ENCODE results near the gene DTWD2. TPM values are rescaled to one million over a fixed set of nuclear protein-coding genes. Genes with fewer than 3 reads are reported as not detected.
A peak's percentile ranks its signal among the peaks of the same experiment; 100 is the strongest.

The DTWD2 gene
- total RNA-seq, 2 experiments from 2014 or later = 5.4 to 6.7 TPM

- H3K27me3 Mint-ChIP-seq = no peaks in the 10 kb centered on the region
- H3K4me1 Mint-ChIP-seq (ENCODE audit: low read depth) = peaks cover 31% of the 10 kb centered on the region
- no peak for TF ChIP-seq CTCF (IDR thresholded peaks at IDR 0.05)
- intact Hi-C loops (cut with micrococcal nuclease) = no loop called here
- peak overlapping the region; percentile 2 for H3K27ac Mint-ChIP-seq
- no peaks in the 10 kb centered on the region for H3K9me3 Mint-ChIP-seq
- ChIA-PET CTCF (interaction anchor here (1.2 to 4.4 kb wide), 4 partner anchors 11 to 402 kb away, joined by 4 to 28 read pairs (median 6); partner anchors contain the start of gene DTWD2), POLR2A (interaction anchor here (1.4 kb wide), 1 partner anchor 44 kb away, joined by 6 read pairs; the partner anchor contains the start of gene DTWD2)
- no peak for DNase-seq
- no peak for ATAC-seq
- no peak overlapping the region for H3K4me3 Mint-ChIP-seq
- H3K36me3 Mint-ChIP-seq (ENCODE audit: low read depth) = no peaks in the 10 kb centered on the region
Measured at GRCh38 chr5:119032656-119033055, 44.3 kb upstream of the DTWD2 start.

- ChIA-PET POLR2A (interaction anchor here (1.4 kb wide), 1 partner anchor 43 kb away, joined by 6 read pairs; the partner anchor contains the start of gene DTWD2), CTCF (interaction anchor here (1.4 to 4.4 kb wide), 3 partner anchors 44 to 403 kb away, joined by 4 to 28 read pairs (median 6); partner anchors contain the start of gene DTWD2)
- Mint-ChIP-seq H3K36me3 (ENCODE audit: low read depth) (no peaks in the 10 kb centered on the region), H3K4me1 (ENCODE audit: low read depth) (peaks cover 31% of the 10 kb centered on the region), H3K9me3 (no peaks in the 10 kb centered on the region), H3K27ac (peak overlapping the region; percentile 91), H3K27me3 (no peaks in the 10 kb centered on the region), H3K4me3 (peak overlapping the region; percentile 28)
- TF ChIP-seq CTCF (IDR thresholded peaks at IDR 0.05) = no peak
- peak; percentile 53 for DNase-seq
- intact Hi-C loops (cut with micrococcal nuclease) = loop anchor here (1.0 kb wide), 2 partner anchors 47 to 365 kb away; no protein-coding TSS in a partner anchor
- peak; percentile 64 for ATAC-seq
Measured at GRCh38 chr5:119031905-119032304, 43.6 kb upstream of the DTWD2 start.

- ChIA-PET POLR2A (interaction anchor here (1.3 kb wide), 1 partner anchor 43 kb away, joined by 4 read pairs; the partner anchor contains the start of gene DTWD2), CTCF (interaction anchor here (0.8 to 4.4 kb wide), 3 partner anchors 10 to 404 kb away, joined by 3 to 28 read pairs (median 3); no protein-coding TSS in a partner anchor)
- no peaks in the 10 kb centered on the region for H3K27me3 Mint-ChIP-seq
- H3K9me3 Mint-ChIP-seq = no peaks in the 10 kb centered on the region
- H3K4me3 Mint-ChIP-seq = peak overlapping the region; percentile 28
- H3K36me3 Mint-ChIP-seq (ENCODE audit: low read depth) = no peaks in the 10 kb centered on the region
- peak; percentile 72 for ATAC-seq
- intact Hi-C loops (cut with micrococcal nuclease) = loop anchor here (1.0 kb wide), 2 partner anchors 48 to 366 kb away; no protein-coding TSS in a partner anchor
- no peak for DNase-seq
- peaks cover 30% of the 10 kb centered on the region for H3K4me1 Mint-ChIP-seq (ENCODE audit: low read depth)
- TF ChIP-seq CTCF (IDR thresholded peaks at IDR 0.05) = no peak
- H3K27ac Mint-ChIP-seq = peak overlapping the region; percentile 91
Measured at GRCh38 chr5:119031011-119031886, 42.9 kb upstream of the DTWD2 start.

- intact Hi-C loops (cut with micrococcal nuclease) = no loop called here
- DNase-seq (no peak), ATAC-seq (no peak)
- ChIA-PET CTCF (interaction anchor here (4.4 kb wide), 1 partner anchor 383 kb away, joined by 28 read pairs; no protein-coding TSS in a partner anchor), POLR2A (no interaction called here)
- no peak for TF ChIP-seq CTCF (IDR thresholded peaks at IDR 0.05)
- no peaks in the 10 kb centered on the region for H3K36me3 Mint-ChIP-seq (ENCODE audit: low read depth)
- no peak overlapping the region for H3K4me3 Mint-ChIP-seq
- no peaks in the 10 kb centered on the region for H3K27me3 Mint-ChIP-seq
- H3K9me3 Mint-ChIP-seq = peaks cover 2% of the 10 kb centered on the region
- H3K27ac Mint-ChIP-seq = no peak overlapping the region
- H3K4me1 Mint-ChIP-seq (ENCODE audit: low read depth) = peaks cover 26% of the 10 kb centered on the region
Measured at GRCh38 chr5:119028575-119028974, 40.2 kb upstream of the DTWD2 start.
